CD4-positive, alpha-beta T cell treated with Interleukin-17A for 1 hour (primary cell): ENCODE measurements around the gene AHRR.
"Not testable (repeated sequence)": the region's sequence is repeated elsewhere in the genome, so short reads cannot be mapped to it uniquely, and the experiment has no call there.

Experiments
- DNase-seq: peaks from one replicate; pipeline ENCODE4 v3.0.0-alpha.2; 2020

AHRR gene

DNA sequence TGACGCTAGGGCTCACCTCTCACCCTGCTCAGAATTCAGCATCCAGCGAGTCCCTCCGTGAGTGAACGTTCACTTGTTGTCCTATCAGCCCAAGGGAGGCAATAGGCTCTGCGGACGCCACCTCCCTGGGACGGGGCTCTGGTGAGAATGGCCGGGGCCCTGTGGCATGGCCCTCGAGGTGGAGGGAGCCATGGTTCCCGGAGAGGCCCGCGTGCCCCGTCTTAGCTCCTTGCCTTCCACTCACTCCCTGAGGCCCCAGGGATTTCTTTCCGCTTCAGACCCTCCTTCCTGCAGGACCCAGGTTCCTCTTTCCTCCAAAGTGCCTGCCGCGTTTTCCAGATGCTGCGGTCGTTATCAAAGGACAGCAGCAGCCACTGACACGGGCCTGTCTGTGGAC, 142.9 kb downstream of the AHRR start:
- DNase-seq, result no peak

DNA sequence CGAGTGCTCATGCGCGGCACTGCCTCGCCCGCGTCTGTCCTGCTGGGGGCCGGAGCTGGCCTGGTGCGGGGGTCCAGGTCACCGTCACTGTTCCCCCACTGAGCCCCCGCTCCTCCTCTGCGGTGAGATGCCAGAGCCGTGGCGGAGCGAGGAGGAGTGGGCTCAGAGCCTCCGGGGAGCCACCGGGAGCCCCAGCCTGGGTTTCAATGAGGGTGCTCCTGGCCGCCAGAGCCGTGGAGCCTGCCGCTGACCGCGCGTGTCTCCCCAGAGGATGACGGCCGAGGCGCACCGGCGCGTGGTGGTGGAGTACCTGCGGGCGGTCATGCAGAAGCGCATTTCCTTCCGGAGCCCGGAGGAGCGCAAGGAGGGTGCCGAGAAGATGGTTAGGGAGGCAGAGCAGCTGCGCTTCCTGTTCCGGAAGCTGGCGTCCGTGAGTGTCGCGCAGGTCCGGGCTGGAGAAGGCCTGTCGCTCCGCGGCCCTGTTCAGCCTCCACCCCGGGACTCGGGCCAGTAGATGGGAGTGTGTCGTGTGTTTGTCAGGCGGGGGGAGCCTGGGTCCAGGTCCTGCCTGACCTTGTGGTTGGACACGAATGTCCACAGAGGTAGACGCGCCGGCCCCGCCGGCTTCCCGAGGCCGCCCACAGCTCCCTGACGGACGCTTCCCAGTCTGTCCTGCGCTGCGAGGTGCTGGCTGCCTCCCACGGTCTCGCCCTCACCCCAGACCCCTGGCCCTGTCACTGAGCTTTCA, 143.5 kb downstream of the AHRR start:
- DNase-seq, result no peak

DNA sequence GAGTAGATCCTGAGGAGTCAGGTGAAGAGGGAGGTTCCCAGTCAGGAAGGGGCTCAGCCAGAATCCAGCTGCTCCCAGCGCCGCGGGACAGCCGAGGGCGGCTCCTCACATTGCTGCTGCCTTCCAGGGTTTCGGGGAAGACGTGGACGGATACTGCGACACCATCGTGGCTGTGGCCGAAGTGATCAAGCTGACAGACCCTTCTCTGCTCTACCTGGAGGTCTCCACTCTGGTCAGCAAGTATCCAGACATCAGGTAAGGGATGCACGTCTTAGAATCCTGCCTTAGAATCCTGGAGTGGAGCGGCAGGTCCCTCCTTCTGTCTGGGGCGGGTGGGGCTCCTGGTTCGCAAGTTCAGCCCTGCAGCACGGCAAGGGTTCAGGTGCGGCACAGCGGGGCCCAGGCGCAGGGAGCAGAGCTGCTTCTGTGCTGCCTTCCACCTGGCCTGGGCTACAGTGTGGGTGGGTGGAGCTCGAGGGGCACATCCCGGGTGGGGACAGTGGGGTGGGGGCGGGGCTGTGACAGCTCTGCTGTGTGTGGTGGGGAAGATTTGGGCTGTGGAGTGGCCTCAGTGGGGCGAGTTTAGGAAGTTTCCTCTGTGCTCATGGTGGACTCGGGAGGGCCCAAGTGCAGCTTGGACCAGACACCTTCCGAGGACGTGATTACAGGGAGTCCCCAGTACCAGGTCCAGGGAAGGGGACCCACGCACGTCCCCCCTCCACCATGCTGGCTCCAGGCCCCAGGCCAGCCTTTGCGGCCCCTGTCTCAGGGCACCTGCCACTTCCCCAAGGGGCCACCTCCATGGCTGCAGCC, 144.3 kb downstream of the AHRR start:
- no peak for DNase-seq

DNA sequence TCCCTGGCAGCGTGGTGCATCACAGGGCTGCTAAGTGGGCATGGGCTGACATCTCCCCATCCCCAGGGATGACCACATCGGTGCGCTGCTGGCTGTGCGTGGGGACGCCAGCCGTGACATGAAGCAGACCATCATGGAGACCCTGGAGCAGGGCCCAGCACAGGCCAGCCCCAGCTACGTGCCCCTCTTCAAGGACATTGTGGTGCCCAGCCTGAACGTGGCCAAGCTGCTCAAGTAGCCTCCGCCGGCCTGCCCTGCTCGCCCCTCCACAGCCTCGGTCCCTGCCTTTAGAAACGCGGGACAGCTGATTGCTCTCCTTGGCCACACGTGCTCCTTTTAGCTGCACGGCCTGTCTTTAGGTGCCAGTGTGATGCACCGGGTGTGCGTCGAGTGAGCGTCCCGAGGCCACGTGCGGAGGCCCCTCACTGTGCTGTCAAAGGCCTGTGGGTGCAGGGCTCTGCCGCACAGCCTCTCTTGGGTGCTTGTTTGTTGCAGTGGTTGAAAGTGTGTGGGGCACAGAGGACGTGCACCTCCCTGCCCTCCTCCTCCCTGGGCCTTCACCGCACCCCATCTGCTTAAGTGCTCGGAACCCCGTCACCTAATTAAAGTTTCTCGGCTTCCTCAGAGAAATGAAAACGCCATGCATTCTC, 145.3 kb downstream of the AHRR start:
- no peak for DNase-seq

DNA sequence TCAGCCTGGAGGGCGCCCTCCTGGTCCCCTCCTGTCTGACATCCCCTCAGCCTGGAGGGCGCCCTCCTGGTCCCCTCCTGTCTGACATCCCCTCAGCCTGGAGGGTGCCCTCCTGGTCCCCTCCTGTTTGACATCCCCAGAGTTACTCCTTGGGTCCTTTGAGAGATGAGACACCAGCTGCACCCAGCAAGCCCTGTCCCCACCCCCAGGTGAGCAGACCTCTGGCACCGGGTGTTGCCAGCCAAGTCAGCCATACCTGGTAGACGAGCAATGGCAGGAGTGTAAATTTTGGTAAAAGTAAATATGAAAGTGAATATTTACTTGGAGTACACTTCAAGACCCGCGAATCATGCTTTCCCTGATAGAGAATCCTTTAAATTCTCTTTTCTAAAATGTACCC, 146.9 kb downstream of the AHRR start:
- no peak for DNase-seq

DNA sequence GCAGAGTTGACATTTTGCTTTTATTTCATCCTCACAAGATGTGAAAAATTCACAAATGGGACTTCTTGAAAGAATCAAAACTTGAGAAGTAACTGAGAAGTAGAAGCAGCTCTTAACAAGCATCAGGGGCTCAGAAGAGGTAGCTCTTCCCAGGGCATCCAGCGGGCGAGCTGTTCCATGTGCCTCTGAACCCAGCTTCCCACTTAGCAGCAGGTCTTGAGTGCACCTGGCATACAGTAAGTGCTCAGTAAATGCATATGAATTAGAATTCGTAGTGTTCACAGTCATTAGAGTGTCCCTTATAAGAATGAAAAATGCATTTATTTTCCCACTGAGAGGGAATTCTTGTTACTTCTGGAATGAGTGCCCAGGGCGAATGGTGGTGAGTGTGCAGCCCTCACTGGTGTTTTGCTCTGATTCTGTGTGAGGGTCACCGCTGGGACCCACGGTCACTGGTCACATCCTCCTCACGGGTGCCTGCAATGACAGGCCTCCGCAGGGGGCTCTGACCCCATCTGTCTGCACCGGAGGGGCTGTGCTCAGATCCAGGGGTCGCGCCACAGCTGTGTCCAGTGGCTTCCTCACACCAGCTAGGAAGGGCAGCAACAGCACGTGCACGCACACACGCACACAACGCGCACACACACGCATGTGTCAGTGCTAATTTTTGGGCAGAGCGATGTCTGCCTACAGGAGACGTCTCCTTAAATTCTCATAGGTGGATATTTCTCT, 148.4 kb downstream of the AHRR start:
- DNase-seq, result no peak

DNA sequence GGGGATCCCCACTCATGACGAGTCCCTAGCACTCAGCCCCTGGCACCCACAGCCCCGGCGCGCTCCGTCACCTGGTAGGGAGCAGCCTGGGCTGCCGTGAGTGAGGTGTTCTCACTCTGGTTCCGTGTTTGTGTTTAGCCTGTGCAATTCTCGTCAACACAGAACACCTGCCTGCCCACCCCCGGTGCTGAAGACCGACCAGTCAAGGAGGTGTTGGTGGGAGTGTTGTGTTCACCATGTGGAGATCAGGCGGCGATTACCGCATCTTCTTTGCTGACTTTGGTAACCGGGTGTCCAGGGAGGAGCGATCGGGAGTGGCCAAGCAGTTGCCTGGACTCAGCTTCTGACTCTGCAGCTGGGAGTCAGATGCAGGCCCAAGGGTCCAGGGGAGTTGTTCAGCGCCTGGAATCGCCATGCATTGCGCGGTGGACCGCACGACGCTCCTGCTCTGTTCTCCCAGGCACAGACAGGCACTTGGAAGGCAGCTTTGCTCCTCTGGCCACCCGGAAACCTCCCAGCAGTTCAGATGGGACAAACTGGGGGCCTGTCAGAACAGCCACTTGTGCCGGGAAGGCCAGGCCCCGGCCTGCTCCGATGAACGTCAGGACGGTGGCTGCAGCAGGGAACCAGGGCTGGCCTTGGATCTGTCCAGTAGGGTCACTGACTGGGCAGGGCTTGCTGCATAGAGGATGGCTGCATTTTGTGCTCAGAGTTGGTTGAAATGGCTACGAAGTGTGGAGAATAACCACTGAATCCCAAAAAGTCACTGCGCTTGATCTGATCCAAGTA, 149.6 kb downstream of the AHRR start:
- DNase-seq, result no peak

DNA sequence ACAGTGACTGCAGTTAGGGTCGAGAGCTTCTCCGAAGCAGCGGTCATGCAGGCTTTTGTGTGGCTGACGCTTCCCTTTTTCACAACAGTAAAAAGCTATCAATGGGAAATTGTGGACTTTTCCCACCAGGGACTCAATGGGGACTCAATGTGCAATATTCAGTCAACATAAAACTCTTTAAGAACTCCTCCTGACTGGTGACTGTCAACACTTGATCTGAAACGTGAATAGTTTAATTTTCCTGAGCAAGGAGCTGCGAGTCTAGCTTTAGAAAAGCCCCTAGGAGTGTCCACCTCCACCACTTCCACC, 150.2 kb downstream of the AHRR start:
- no peak for DNase-seq

DNA sequence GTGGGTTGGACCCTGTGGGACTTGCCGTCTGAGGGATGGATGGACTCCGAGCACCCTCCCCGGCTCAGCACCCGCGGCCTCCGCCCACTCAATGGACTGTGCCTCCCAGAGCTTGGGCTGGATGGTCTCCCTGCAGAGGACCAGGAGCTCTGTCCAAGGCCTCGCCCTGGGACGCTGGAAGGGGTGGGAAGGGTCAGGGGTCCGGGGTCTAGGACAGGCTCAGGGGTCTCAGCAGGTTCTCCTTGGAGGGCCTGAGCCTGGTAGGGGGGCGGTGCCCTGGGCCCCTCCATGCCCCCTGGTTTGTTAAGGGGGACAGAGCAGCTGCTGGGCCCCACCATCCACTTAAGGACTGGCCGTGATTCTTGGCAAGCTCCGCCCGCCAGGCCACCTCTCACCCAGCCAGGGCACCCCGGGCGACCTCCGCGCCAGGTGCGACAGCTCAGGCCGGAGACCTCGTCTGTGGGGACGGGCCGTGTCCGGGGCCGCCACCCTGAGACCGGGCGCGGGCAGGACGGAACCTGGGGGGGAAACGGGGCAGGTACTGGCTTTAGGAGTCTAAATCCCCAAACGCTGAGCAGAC, 150.7 kb downstream of the AHRR start:
- no peak for DNase-seq

DNA sequence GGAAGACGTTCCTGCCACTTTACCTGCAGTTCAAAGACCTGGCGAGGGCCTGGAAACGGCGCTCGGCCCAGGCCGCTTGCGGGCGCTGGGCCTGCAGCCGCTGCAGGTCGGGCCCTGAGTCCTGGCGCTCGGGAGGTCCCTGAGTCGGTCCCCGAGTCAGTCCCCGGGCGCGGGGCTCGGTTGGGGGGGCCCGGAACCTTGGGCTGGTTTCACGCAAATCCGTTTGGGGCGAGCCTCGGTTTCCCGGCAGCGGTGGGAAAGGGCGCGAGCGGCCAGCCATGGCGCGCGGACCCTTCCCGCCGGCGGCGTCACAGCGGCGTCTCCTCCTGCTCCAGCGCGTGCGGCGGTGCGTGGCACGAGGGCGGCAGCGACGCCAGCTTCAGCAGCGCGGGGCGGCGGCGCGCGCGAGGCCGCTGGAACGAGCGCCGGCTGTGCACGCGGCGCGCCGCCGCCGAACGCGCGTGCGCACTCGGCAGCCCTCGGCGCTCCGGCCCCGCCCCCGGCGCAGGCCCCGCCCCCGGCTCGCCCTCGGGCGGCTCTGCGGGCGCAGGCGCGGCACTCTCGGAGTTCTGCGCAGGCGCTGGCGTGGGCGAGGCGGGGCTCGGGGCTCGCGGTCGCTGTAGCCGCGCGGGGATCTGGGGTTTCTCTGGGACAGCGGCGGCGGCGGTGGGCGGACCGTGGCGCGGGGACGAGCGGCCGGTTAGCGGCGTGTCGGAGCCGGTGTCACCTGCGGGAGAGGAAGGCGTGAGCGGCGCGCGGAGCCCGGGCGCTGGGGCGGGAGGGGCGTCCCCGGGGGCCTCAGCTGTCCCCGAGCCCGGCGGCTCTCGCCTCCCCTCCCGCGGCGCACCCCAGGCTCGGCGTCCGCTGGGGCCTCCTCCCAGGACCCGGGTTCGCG, 151.4 kb downstream of the AHRR start:
- DNase-seq, result peak; percentile 87

DNA sequence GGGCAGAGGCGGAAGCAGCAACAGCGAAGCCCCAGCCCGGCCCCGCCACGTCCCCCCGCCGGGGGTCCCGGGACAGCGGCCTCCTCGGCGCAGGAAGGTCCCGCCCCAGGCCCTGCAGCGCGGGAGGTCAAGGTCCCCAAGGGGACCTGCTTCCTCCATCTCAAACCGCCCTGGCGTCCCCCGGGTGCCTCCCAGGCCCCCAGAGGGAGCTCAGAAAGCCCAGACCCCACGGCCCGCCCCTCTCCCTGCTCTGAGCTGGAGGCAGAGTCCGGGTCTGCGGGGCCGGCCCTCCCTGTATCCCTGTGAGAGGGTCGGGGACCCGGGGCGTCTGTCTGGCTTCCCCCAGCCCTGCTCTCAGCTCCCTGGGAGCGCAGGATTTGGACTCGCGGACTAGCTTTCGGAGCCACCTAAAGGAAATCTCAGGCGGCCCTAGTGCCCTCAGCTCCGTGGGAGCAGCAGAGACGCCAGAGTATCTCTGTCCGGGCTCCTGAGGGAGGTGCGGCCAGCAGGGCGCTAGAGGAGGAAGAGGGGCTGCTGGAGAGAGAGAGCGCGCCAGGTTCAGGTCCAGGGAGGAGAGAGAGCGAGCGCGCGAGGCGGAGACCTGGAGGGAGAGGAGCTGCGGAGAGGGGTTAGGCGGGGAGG, 152.2 kb downstream of the AHRR start:
- DNase-seq, result peak; percentile 16

DNA sequence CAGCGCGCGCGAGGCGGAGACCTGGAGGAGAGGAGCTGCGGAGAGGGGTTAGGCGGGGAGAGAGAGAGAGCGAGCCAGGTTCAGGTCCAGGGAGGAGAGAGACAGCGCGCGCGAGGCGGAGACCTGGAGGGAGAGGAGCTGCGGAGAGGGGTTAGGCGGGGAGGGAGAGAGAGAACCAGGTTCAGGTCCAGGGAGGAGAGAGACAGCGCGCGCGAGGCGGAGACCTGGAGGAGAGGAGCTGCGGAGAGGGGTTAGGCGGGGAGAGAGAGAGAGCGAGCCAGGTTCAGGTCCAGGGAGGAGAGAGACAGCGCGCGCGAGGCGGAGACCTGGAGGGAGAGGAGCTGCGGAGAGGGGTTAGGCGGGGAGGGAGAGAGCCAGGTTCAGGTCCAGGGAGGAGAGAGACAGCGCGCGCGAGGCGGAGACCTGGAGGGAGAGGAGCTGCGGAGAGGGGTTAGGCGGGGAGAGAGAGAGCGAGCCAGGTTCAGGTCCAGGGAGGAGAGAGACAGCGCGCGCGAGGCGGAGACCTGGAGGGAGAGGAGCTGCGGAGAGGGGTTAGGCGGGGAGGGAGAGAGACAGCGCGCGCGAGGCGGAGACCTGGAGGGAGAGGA, 152.8 kb downstream of the AHRR start:
- not testable (repeated sequence) for DNase-seq

DNA sequence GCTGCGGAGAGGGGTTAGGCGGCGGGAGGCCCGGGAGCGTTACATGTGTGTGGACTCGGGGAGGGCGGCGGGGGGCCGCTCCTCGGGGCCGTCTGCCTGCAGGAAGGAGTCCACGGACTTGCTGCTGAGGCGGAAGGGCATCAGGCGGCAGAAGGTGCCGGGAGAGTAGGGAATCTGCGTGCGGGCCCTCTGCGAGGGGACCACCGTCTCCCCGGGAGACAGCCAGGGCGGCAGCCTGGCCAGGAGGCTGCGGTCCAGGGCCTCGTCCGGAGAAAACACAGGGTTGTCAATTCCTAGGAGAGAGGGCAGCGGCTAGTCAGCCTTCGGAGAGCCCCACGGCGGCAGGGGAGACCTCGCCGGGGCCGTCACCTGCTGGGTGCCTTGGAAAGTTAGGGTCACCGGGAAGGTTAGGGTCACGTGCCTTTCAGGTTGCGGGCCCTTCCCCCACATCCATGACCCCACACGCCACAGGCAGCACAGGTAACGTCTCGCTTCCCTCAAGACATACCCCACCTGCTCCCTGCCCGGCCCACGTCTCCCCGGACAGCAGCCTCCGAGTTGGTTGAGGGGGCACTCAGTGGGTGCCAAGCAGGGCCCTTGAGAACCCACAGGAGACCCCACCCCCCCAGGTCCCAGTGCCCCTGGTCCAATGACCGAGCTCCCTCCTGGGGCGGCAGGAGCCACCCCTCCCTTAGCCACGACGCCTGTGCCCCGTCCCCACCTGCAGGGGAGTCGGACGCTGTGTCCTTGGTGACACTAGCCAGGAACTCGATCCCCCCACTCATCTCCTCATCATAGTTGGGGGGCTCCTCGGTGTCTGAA, 153.5 kb downstream of the AHRR start:
- no peak for DNase-seq

DNA sequence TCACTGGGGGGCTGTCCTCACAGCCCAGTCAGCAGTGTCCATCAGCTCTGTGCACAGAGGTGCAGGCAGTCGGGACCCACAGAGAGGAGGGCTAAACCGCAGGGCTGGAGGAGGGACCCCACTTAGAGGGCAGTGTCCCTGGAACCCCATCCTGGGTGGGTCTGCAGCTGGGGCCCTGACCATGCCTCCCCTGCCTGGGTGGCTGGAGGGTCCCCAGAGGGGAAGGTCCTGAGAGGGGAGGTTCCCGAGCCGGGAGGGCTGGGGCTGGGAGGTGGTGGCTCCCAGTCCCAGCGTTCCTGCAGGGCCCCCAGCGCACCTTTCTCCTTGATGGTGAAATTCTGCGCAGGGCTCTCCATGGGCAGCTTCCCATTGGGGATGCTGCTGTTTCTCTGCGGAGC, 154.2 kb downstream of the AHRR start:
- no peak for DNase-seq

DNA sequence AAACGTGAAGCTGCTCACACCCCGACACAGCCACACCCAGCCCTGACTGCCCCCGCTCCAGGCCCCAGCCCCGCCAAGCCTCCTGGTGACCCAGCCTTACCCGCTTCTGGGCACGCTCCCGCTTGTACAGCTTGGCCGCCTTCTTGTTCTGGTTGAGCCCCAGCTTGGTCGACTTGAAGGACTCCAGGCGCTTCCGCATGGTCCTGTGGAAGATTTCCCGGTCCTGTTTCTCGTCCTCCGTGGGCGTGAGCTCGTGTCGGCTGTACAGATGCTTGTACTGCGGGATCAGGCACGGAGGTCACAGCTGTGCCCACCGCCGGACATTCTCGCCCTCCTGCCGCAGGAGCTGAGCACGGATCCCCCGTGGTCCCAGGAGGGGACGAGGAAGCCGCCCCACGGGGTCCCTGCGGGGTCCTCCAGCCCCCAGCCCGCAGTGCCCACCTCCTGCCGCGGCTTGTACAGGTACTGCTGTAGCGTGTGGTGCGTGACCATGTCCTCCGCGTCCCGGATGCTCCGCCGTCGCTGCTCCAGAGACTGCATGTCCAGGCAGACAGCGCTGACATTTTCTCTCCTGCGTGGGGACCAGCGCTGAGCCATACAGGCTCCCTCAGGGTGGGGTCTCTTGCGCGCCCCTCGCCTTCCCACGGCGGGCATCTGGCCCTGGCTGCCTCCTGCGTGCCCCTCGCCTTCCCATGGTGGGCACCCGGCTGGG, 154.7 kb downstream of the AHRR start:
- DNase-seq, result no peak

DNA sequence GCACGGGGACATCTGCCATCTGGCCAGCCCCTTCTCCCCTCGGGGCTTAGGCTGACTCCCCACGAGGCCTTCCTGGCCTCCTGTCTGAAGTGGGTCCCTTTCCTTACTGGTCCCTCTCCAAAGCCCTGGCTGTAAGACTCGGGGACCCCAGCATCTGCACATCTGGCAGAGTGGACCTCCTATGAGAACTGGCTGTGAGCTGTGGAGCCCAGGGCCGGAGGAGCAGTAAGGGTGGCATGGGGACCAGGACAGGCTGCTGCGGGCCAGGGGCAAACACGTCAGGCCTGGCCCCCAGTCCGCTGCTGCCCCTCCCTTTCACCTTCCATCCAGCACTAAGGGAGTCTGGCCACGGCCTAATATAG, 155.3 kb downstream of the AHRR start:
- no peak for DNase-seq

DNA sequence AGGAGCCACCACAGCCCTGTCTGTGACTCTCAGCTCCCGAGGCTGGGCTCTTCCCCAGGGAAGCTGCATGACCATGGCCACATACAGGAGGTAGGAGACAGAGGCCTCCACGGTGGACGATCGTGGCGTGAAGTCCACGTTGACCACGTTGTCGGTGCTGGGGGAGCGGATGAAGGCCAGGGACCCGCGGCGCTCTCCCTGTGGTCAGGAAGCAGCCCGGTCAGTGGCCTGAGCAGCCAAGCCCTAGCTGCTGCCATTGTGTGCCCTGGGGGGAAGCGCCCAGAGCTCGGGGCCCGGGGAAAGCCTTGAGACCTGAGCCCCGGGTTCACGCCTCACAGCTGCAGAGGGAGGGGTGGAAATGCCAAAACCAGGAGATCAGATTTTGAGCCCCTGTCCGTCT, 155.7 kb downstream of the AHRR start:
- DNase-seq, result no peak

DNA sequence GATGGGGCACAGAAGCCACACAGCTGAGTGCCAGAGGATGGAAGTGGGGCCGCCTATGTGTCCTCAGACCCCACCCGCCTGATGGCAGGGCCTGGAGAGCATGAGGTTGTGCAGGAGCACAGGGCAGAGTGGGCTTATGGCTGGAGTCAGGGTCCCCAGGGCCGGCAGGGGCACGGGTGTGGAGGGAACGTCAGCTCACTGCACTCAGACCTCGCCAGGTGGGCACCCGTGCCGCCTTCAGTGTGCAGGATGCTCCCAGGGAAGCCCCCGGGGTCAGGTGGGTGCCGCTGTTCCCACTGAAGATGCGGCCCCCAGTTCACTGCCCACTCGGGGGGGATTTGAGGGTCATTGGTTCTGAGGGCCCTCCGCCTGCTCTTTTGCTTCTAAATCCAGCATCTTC, 156.4 kb downstream of the AHRR start:
- no peak for DNase-seq
